ENCODE results near the gene LECT2. TPM values are rescaled to one million over a fixed set of nuclear protein-coding genes. Genes with fewer than 3 reads are reported as not detected.

Gene LECT2
- total RNA-seq, 2 donors from 2014 or later, result not detected

- no peak for ATAC-seq (ENCODE audit: insufficient number of reproducible peaks, low FRiP score, low read depth)
- Histone ChIP-seq H3K27ac (no peak overlapping the region), H3K36me3 (no peaks in the 10 kb centered on the region), H3K4me1 (ENCODE audit: control insufficient read depth in 1 of 2, low read depth in 2 of 2) (no peaks in the 10 kb centered on the region), H3K27me3 (replicated peaks; ENCODE audit: insufficient read depth) (no peaks in the 10 kb centered on the region), H3K9me3 (no peaks in the 10 kb centered on the region), H3K4me3 (no peak overlapping the region)
- DNase-seq (ENCODE audit: low spot score), result no peak
- TF ChIP-seq CTCF (IDR thresholded peaks at IDR 0.05), result no peak
Measured at GRCh38 chr5:135900276-135900675, 54.5 kb downstream of the LECT2 start.

- Histone ChIP-seq H3K4me1 (ENCODE audit: control insufficient read depth in 1 of 2, low read depth in 2 of 2) (no peaks in the 10 kb centered on the region), H3K9me3 (no peaks in the 10 kb centered on the region), H3K36me3 (no peaks in the 10 kb centered on the region), H3K27me3 (replicated peaks; ENCODE audit: insufficient read depth) (no peaks in the 10 kb centered on the region), H3K27ac (no peak overlapping the region), H3K4me3 (no peak overlapping the region)
- ATAC-seq (ENCODE audit: insufficient number of reproducible peaks, low FRiP score, low read depth), result no peak
- no peak for DNase-seq (ENCODE audit: low spot score)
- TF ChIP-seq CTCF (IDR thresholded peaks at IDR 0.05), result no peak
Measured at GRCh38 chr5:135898651-135899050, 56.1 kb downstream of the LECT2 start.

Other genes with a start within 250 kb of the LECT2 start
- gene SLC25A48, start 120.3 kb downstream of the LECT2 start, total RNA-seq, result 1 to 10 TPM in 1 of 2 donors, under 1 TPM in 1; 0.78 to 2.8 TPM
- not detected for gene IL9, start 59.1 kb downstream of the LECT2 start, total RNA-seq
- gene TGFBI, start 74.0 kb upstream of the LECT2 start, total RNA-seq, result 100 to 1,000 TPM; 158 to 173 TPM
- gene SMAD5, start 177.9 kb upstream of the LECT2 start, total RNA-seq, result 10 to 100 TPM; 29.0 to 92.9 TPM
- gene SMIM32, start 238.2 kb upstream of the LECT2 start, total RNA-seq, result not detected